SJCRH30 (cell line): ENCODE data around the gene ITGB4. TPM values are rescaled to one million over a fixed set of nuclear protein-coding genes. Genes with fewer than 3 reads are reported as not detected.
A peak's percentile ranks its signal among the peaks of the same experiment; 100 is the strongest.

Experiments used
- DNase-seq, 2 experiments: peaks; one replicate each; pipeline ENCODE4 v3.0.0-alpha.2; 2015 to 2020
- H3K27ac ChIP-seq: fragments of 250-450 bp; sonication (Bioruptor Pico); 2 replicates; pipeline ENCODE4 v1.5.1; 2020; ENCODE audit warnings: mild to moderate bottlenecking, moderate library complexity
- H3K27me3 ChIP-seq: fragments of 250-450 bp; sonication (Bioruptor Pico); 2 replicates; pipeline ENCODE4 v1.5.1; 2020; ENCODE audit warnings: mild to moderate bottlenecking, moderate library complexity
- H3K36me3 ChIP-seq: fragments of 250-450 bp; sonication (Bioruptor Pico); 2 replicates; pipeline ENCODE4 v1.5.1; 2020; ENCODE audit warnings: mild to moderate bottlenecking, moderate library complexity
- H3K4me1 ChIP-seq: fragments of 250-450 bp; sonication (Bioruptor Pico); 2 replicates; pipeline ENCODE4 v1.5.1; 2020; ENCODE audit warnings: mild to moderate bottlenecking, moderate library complexity
- H3K4me3 ChIP-seq: fragments of 250-450 bp; sonication (Bioruptor Pico); 2 replicates; pipeline ENCODE4 v1.5.1; 2020; ENCODE audit warnings: mild to moderate bottlenecking, moderate library complexity
- H3K9me3 ChIP-seq: fragments of 250-450 bp; sonication (Bioruptor Pico); replicated peaks from 2 replicates; pipeline ENCODE4 v1.5.1; 2020; ENCODE audit warnings: mild to moderate bottlenecking, moderate library complexity
- total RNA-seq: library from RNA; depleted of rRNA; stranded (reverse); fragments of >200 nt; shearing (Covaris generic); gene quantifications from 2 replicates; pipeline ENCODE4 v1.2.3, GENCODE V29; 2014; rRNA removed

ITGB4 gene
- 4.3 and 8.8 TPM in 2 replicates for total RNA-seq

GRCh38 chr17:75720656-75721462 is at the start of gene ITGB4:
Gene ITGB4 (plus strand): TSS chr17:75721459. CDS start chr17:75724704, 3,245 bp downstream.
- Histone ChIP-seq H3K27ac (no peak within 1 kb of the TSS), H3K4me3 (peak within 1 kb of the TSS; percentile 51), H3K27me3 (peaks cover 53% of the 10 kb centered on the region), H3K4me1 (no peaks in the 10 kb centered on the region; the same call in 1 of the 2 replicates), H3K9me3 (no peaks in the 10 kb centered on the region), H3K36me3 (no peaks in the 10 kb centered on the region)
- DNase-seq, result peak; percentile 39 to 50

- no peak for DNase-seq
- Histone ChIP-seq H3K4me3 (no peak overlapping the region), H3K27ac (no peak overlapping the region), H3K27me3 (no peaks in the 10 kb centered on the region), H3K36me3 (peaks cover 56% of the 10 kb centered on the region), H3K9me3 (no peaks in the 10 kb centered on the region), H3K4me1 (peaks cover 9% of the 10 kb centered on the region)
Measured at GRCh38 chr17:75672011-75672410, 49.2 kb upstream of the ITGB4 start.

DNA sequence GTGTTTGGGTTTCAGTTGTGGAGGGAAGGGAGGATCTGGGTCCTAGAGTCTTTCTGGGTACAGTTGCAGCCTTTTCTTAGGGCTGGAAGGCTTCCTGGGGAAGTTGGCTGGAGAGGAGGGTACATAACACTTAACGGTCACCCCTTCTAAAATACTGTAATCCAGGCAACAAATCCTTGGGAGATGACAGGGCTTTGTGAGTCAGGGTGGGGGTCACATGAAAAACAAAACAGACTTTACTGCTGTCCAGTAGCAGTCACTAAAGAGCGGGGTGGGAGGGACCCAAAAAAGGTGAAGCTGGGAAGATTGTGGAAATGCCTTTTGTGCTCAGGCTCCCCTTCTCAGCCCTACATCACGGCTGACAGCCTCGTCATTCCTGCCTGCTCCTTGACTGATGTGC is 47.8 kb upstream of the ITGB4 start:
- Histone ChIP-seq H3K4me3 (no peak overlapping the region), H3K27ac (no peak overlapping the region), H3K36me3 (peaks cover 63% of the 10 kb centered on the region), H3K9me3 (no peaks in the 10 kb centered on the region), H3K27me3 (no peaks in the 10 kb centered on the region), H3K4me1 (peaks cover 2% of the 10 kb centered on the region)
- DNase-seq, result no peak

GRCh38 chr17:75676461-75676860 is 44.8 kb upstream of the ITGB4 start:
- Histone ChIP-seq H3K27me3 (no peaks in the 10 kb centered on the region), H3K27ac (no peak overlapping the region), H3K4me3 (no peak overlapping the region), H3K4me1 (no peaks in the 10 kb centered on the region), H3K9me3 (no peaks in the 10 kb centered on the region), H3K36me3 (peaks cover 49% of the 10 kb centered on the region)
- DNase-seq, result no peak

- Histone ChIP-seq H3K9me3 (no peaks in the 10 kb centered on the region), H3K4me3 (no peak overlapping the region), H3K36me3 (peaks cover 32% of the 10 kb centered on the region), H3K27me3 (no peaks in the 10 kb centered on the region), H3K4me1 (no peaks in the 10 kb centered on the region), H3K27ac (no peak overlapping the region)
- DNase-seq, result no peak
Measured at GRCh38 chr17:75679706-75680211, 41.5 kb upstream of the ITGB4 start.

GRCh38 chr17:75680431-75680830 is 40.8 kb upstream of the ITGB4 start:
- H3K4me3 ChIP-seq, result no peak overlapping the region
- no peak for DNase-seq
- peaks cover 32% of the 10 kb centered on the region for H3K36me3 ChIP-seq
- no peak overlapping the region for H3K27ac ChIP-seq
- H3K27me3 ChIP-seq, result no peaks in the 10 kb centered on the region
- H3K9me3 ChIP-seq, result no peaks in the 10 kb centered on the region
- no peaks in the 10 kb centered on the region for H3K4me1 ChIP-seq

GRCh38 chr17:75681289-75681688 is 40.0 kb upstream of the ITGB4 start:
- H3K4me1 ChIP-seq, result no peaks in the 10 kb centered on the region
- H3K9me3 ChIP-seq, result no peaks in the 10 kb centered on the region
- no peak overlapping the region for H3K4me3 ChIP-seq
- H3K36me3 ChIP-seq, result peaks cover 29% of the 10 kb centered on the region
- no peak for DNase-seq
- H3K27ac ChIP-seq, result no peak overlapping the region
- H3K27me3 ChIP-seq, result no peaks in the 10 kb centered on the region

DNA sequence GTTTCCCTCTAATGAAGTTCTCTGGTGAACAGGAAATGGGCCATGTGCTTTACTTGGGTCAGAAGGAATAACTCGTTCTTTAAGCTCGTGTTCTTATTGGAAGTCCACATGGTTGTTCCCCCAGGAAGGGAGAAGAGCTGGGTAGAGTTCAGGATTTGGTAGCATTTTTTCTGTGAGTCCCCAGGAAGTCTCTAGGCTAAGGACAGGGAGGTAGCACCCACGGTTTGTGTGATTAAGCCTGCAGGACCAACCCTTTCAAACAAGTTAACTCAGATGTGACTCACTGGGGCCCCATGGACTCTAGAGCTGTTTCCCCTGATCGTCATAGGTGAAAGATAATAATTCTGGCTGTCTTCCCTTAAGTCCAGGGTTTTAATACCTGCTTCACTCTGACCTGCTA is 37.7 kb upstream of the ITGB4 start:
- Histone ChIP-seq H3K9me3 (no peaks in the 10 kb centered on the region), H3K36me3 (peaks cover 21% of the 10 kb centered on the region), H3K27ac (no peak overlapping the region), H3K4me1 (no peaks in the 10 kb centered on the region), H3K27me3 (no peaks in the 10 kb centered on the region), H3K4me3 (no peak overlapping the region)
- DNase-seq, result no peak

DNA sequence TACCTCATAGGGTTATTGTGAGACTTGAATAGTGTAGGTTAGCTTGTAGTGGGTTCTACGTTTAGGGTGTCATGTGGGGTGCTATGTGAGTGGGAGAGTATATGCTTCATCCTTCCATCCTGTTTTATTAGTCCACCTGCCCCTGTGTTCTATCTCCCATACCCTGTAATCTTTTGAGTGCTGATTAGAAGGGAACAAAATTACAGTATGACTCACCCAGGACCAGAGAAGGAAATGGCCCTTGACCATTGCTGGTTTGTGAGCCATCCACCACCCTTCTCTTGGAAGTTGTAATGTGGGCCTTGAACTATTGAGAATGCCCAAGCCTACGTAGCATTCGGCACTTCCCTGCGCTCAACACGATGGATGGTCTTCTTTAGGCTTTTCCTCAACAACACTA is 37.0 kb upstream of the ITGB4 start:
- Histone ChIP-seq H3K36me3 (peaks cover 21% of the 10 kb centered on the region), H3K27me3 (no peaks in the 10 kb centered on the region)

DNA sequence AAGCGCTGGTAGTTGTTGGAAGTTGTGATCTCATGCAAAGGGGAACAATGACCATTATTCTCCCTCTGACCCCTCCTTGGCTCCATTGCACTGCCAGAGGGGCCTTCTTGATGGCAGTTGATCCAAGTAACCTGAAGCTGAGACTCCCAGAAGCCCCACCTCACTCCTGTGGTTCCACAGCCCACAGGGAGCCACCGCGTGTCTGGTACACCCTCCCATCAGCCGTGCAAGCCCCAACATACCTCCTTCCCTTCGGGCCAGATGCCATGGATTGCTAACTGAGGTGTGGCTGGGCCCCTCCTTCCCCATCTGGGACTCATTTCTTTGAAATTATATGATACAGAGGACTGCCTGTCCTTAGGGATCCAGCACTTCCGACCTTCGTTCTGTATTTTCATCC is 36.3 kb upstream of the ITGB4 start:
- Histone ChIP-seq H3K27ac (no peak overlapping the region), H3K9me3 (no peaks in the 10 kb centered on the region), H3K27me3 (no peaks in the 10 kb centered on the region), H3K4me3 (no peak overlapping the region), H3K36me3 (peaks cover 25% of the 10 kb centered on the region), H3K4me1 (no peaks in the 10 kb centered on the region)
- DNase-seq, result no peak

More for the DNA sequence above, 37.0 kb upstream of the ITGB4 start:
- no peaks in the 10 kb centered on the region for H3K9me3 ChIP-seq
- no peak overlapping the region for H3K27ac ChIP-seq
- H3K4me1 ChIP-seq, result no peaks in the 10 kb centered on the region
- no peak for DNase-seq
- H3K4me3 ChIP-seq, result no peak overlapping the region

GRCh38 chr17:75685499-75685898 is 35.8 kb upstream of the ITGB4 start:
- Histone ChIP-seq H3K27me3 (no peaks in the 10 kb centered on the region), H3K27ac (no peak overlapping the region), H3K4me1 (no peaks in the 10 kb centered on the region; the same call in 1 of the 2 replicates), H3K36me3 (peaks cover 26% of the 10 kb centered on the region), H3K9me3 (no peaks in the 10 kb centered on the region), H3K4me3 (no peak overlapping the region)
- DNase-seq, result no peak

- DNase-seq, result no peak
- Histone ChIP-seq H3K9me3 (no peaks in the 10 kb centered on the region), H3K4me3 (no peak overlapping the region), H3K27ac (no peak overlapping the region), H3K27me3 (no peaks in the 10 kb centered on the region), H3K36me3 (peaks cover 48% of the 10 kb centered on the region), H3K4me1 (no peaks in the 10 kb centered on the region; the same call in 1 of the 2 replicates)
Measured at GRCh38 chr17:75688209-75688825, 32.9 kb upstream of the ITGB4 start.

- H3K27me3 ChIP-seq, result no peaks in the 10 kb centered on the region
- H3K9me3 ChIP-seq, result no peaks in the 10 kb centered on the region
- no peak overlapping the region for H3K27ac ChIP-seq
- DNase-seq, result no peak
- H3K4me3 ChIP-seq, result no peak overlapping the region
- H3K4me1 ChIP-seq, result no peaks in the 10 kb centered on the region; the same call in 1 of the 2 replicates
- H3K36me3 ChIP-seq, result peaks cover 53% of the 10 kb centered on the region
Measured at GRCh38 chr17:75689441-75689873, 31.8 kb upstream of the ITGB4 start.

DNA sequence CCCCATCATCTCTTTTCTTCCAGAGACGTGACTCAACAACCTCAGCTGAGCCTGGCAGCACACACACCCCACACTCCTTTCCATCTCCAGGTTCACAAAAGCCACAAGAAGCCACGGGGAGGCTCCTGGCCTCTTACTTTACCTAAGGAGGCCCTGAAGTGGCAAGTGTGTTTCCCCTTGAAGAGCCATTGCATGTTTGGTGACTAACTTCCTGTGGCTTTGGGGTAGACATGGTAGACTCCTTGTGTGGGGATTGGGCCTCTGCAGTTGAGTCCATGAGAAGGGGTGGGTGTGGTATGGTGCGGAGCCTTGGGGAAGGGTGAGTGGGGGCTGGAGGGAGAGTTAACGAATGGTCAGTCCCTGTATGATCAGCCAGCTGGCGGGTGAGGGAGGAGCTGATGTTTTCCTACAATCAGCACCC is 29.9 kb upstream of the ITGB4 start:
- H3K9me3 ChIP-seq, result no peaks in the 10 kb centered on the region
- peaks cover 70% of the 10 kb centered on the region for H3K36me3 ChIP-seq
- no peaks in the 10 kb centered on the region for H3K27me3 ChIP-seq
- DNase-seq, result no peak
- no peaks in the 10 kb centered on the region; the same call in 1 of the 2 replicates for H3K4me1 ChIP-seq
- H3K27ac ChIP-seq, result no peak overlapping the region
- no peak overlapping the region for H3K4me3 ChIP-seq
